ENCODE measurements around the gene ZNF853.

DNA sequence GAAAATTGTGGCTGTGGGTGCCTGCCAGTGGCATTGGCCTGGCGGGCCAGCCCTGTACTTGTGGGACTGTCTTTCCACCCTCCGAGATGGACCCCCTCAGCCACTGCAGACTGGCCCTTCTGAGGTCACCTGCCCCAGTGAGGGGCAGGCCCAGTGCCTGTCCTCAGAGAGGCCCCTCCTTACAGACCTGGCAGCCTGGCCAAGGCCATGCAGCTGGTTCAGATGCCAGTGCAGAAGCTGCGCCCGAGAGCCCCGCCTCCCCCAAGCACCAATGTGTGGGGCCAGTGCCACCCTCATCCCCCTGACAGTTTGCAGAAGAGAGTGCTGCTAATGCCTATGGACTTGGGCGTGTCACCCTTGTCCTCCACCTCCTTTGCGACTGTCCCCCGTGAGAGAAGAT is 31.7 kb downstream of the ZNF853 start:
- TF ChIP-seq GATA3 (IDR thresholded peaks at IDR 0.05; ENCODE audit: low read depth, low read length), result no peak
- TF ChIP-seq GATA2 (IDR thresholded peaks at IDR 0.05; ENCODE audit: low read depth, low read length), result no peak
